PC-3 (cell line): ENCODE data around the gene ANKH. TPM values are rescaled to one million over a fixed set of nuclear protein-coding genes. Genes with fewer than 3 reads are reported as not detected.
A peak's percentile ranks its signal among the peaks of the same experiment; 100 is the strongest.

Experiments
- ATAC-seq: fragments of 200-7000 bp; cut with Tn5 transposase; 2 replicates; pipeline ENCODE4 v1.9.1; 2020; ENCODE audit warnings: mild to moderate bottlenecking, moderate library complexity
- BruUV-seq: library from RNA; stranded (reverse); fragments of 400-500 nt; replicated peaks from 2 replicates; lab custom pipeline; 2021; lab: Mats Ljungman, UMichigan
- CTCF ChIA-PET: fragments of 300-600 bp; sonication (Branson Sonifier 250); formaldehyde crosslinking; loops from one replicate; lab custom pipeline; 2022; ENCODE audit warnings: antibody characterized with exemption; lab: Charles Lee
- POLR2A ChIA-PET: fragments of 300-600 bp; sonication (Branson Sonifier 250); formaldehyde crosslinking; loops from one replicate; lab custom pipeline; 2022; ENCODE audit warnings: antibody characterized with exemption; ENCODE audit not compliant: unreplicated experiment; lab: Charles Lee
- DNase-seq: peaks from one replicate; pipeline ENCODE4 v3.0.0-alpha.2; 2015
- H2AFZ ChIP-seq: fragments of 300-600 bp; sonication (generic); 2 replicates; pipeline ENCODE4 v1.6.0; 2016; ENCODE audit warnings: antibody characterized with exemption, low read length
- H3F3A ChIP-seq: fragments of 300-600 bp; sonication (generic); one replicate; pipeline ENCODE4 v1.6.0; 2017; ENCODE audit warnings: antibody characterized with exemption, low read length, control low read depth, mild to moderate bottlenecking; ENCODE audit not compliant: unreplicated experiment
- H3K27ac ChIP-seq: fragments of 300-600 bp; sonication (generic); 2 replicates; pipeline ENCODE4 v1.5.1; 2016; ENCODE audit warnings: mild to moderate bottlenecking, low read length
- H3K27me3 ChIP-seq: fragments of 300-600 bp; sonication (generic); 2 replicates; pipeline ENCODE4 v1.6.1; 2016; ENCODE audit warnings: low read length, mixed read lengths
- H3K36me3 ChIP-seq: fragments of 300-600 bp; sonication (generic); 2 replicates; pipeline ENCODE4 v1.6.1; 2016; ENCODE audit warnings: low read depth, mixed run types, low read length, mixed read lengths
- H3K4me1 ChIP-seq: fragments of 300-600 bp; sonication (generic); 2 replicates; pipeline ENCODE4 v1.5.1; 2016; ENCODE audit warnings: low read length; ENCODE audit not compliant: insufficient read depth
- H3K4me2 ChIP-seq: fragments of 300-600 bp; sonication (generic); 2 replicates; pipeline ENCODE4 v1.6.0; 2016; ENCODE audit warnings: low read length
- H3K4me3 ChIP-seq: fragments of 300-600 bp; sonication (generic); 2 replicates; pipeline ENCODE4 v1.5.1; 2016; ENCODE audit warnings: mild to moderate bottlenecking, low read length, mixed read lengths
- H3K79me2 ChIP-seq: fragments of 300-600 bp; sonication (generic); 2 replicates; pipeline ENCODE4 v1.6.1; 2017; ENCODE audit warnings: low read length, mixed read lengths
- H3K9ac ChIP-seq: fragments of 300-600 bp; sonication (generic); 2 replicates; pipeline ENCODE4 v1.6.0; 2016; ENCODE audit warnings: mild to moderate bottlenecking, low read length
- H3K9me2 ChIP-seq: fragments of 300-600 bp; sonication (generic); replicated peaks from 2 replicates; pipeline ENCODE4 v1.6.1; 2016; ENCODE audit warnings: mixed run types, low read length, mixed read lengths
- H3K9me3 ChIP-seq: fragments of 300-600 bp; sonication (generic); 2 replicates; pipeline ENCODE4 v1.6.1; 2016; ENCODE audit warnings: low read length, mixed read lengths
- H4K20me1 ChIP-seq: fragments of 300-600 bp; sonication (generic); 2 replicates; pipeline ENCODE4 v1.6.1; 2016; ENCODE audit warnings: low read length, mixed read lengths
- CTCF ChIP-seq: fragments of 300-600 bp; sonication (generic); conservative IDR thresholded peaks from 2 replicates; pipeline ENCODE4 v1.5.1; 2017; ENCODE audit warnings: antibody characterized with exemption, low read depth, mild to moderate bottlenecking, low read length
- EZH2 ChIP-seq: fragments of 300-600 bp; sonication (generic); IDR thresholded peaks from one replicate; pipeline ENCODE4 v1.6.1; 2017; ENCODE audit warnings: antibody characterized with exemption, mild to moderate bottlenecking, low read length; ENCODE audit not compliant: unreplicated experiment
- EZH2phosphoT487 ChIP-seq: fragments of 300-600 bp; sonication (generic); IDR thresholded peaks from 2 replicates; pipeline ENCODE4 v1.6.1; 2018; ENCODE audit warnings: mild to moderate bottlenecking, antibody characterized with exemption, low read length, borderline replicate concordance
- intact Hi-C: fragments of 100-400 bp; cut with micrococcal nuclease; formaldehyde crosslinking; loops from 2 replicates; pipeline ENCODE4 v1.9.0; 2023
- total RNA-seq: library from RNA; depleted of rRNA; stranded (reverse); fragments of >200 nt; gene quantifications from 2 replicates; pipeline ENCODE4 v1.2.3, GENCODE V29; 2014

The ANKH gene
- total RNA-seq, 1 experiment from 2014 or later, result 11.6 TPM

GRCh38 chr5:14665949-14666348 is 205.6 kb downstream of the ANKH start:
- Histone ChIP-seq H3K36me3 (no peaks in the 10 kb centered on the region; the same call in 1 of the 2 replicates), H3K9ac (peak overlapping the region; percentile 70), H3K79me2 (peaks cover 77% of the 10 kb centered on the region), H2AFZ (no peak overlapping the region), H3K27me3 (no peaks in the 10 kb centered on the region), H4K20me1 (peaks cover 17% of the 10 kb centered on the region), H3K9me2 (no peaks in the 10 kb centered on the region), H3K9me3 (no peaks in the 10 kb centered on the region), H3K4me3 (peak overlapping the region; percentile 73), H3K4me1 (peaks cover 45% of the 10 kb centered on the region), H3K4me2 (peak overlapping the region; percentile 91), H3K27ac (no peak overlapping the region), H3F3A (no peaks in the 10 kb centered on the region)
- no peak for ATAC-seq
- peak; percentile 47 for DNase-seq
- intact Hi-C loops, result no loop called here
- no peak for TF ChIP-seq EZH2phosphoT487
- no peak; the same call in 1 of the 2 replicates for TF ChIP-seq CTCF
- TF ChIP-seq EZH2, result no peak
- CTCF ChIA-PET, result no interaction called here
- POLR2A ChIA-PET, result no interaction called here
- no TSS peak for BruUV-seq

GRCh38 chr5:14665101-14665822 is 206.3 kb downstream of the ANKH start:
- ChIA-PET CTCF (no interaction called here), POLR2A (no interaction called here)
- Histone ChIP-seq H3K4me3 (peak overlapping the region; percentile 73), H3K4me1 (peaks cover 49% of the 10 kb centered on the region), H3K9me2 (no peaks in the 10 kb centered on the region), H3K27ac (no peak overlapping the region), H2AFZ (peak overlapping the region; percentile 61), H3K36me3 (no peaks in the 10 kb centered on the region; the same call in 1 of the 2 replicates), H4K20me1 (peaks cover 17% of the 10 kb centered on the region), H3K27me3 (no peaks in the 10 kb centered on the region), H3K4me2 (peak overlapping the region; percentile 91), H3K9ac (peak overlapping the region; percentile 70), H3K79me2 (peaks cover 71% of the 10 kb centered on the region), H3F3A (no peaks in the 10 kb centered on the region), H3K9me3 (no peaks in the 10 kb centered on the region)
- TSS peak; percentile 66 for BruUV-seq
- DNase-seq (peak; percentile 59), ATAC-seq (peak; percentile 16)
- intact Hi-C loops, result no loop called here
- peak; percentile 28; the same call in 1 of the 2 replicates for TF ChIP-seq CTCF
- no peak for TF ChIP-seq EZH2
